ENCODE data around the gene PRKAR2B.

DNA sequence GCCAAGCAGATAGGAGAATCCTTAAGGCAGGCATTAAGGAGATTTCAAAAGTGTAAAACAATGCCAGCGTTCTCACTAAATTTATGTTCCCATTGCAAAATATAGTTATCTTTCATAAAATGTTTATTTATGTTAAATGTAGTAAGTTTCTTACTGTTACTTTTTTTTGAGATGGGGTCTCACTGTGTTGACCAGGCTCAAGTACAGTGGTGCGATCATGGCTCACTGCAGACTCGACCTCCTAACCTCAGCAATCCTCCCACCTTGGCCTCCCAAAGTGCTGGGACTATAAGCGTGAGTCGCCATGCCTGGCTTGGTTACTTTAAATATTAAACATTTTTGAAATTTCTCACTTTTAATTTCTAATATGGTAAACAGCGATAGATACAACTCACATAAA, 31.8 kb upstream of the PRKAR2B start:
- TF ChIP-seq HDGF (IDR thresholded peaks at IDR 0.05; ENCODE audit: borderline replicate concordance): no peak
- no peak for TF ChIP-seq SP1 (IDR thresholded peaks at IDR 0.05)
- no peak for TF ChIP-seq LEF1 (IDR thresholded peaks at IDR 0.05; ENCODE audit: borderline replicate concordance)
- no peak for TF ChIP-seq FOXA1 (IDR thresholded peaks at IDR 0.05)
- no peak for TF ChIP-seq TARDBP (IDR thresholded peaks at IDR 0.05)
- no peak for TF ChIP-seq CTBP1 (IDR thresholded peaks at IDR 0.05; ENCODE audit: borderline replicate concordance)
- TF ChIP-seq ARNT (IDR thresholded peaks at IDR 0.05): no peak
- no peak for TF ChIP-seq ELF4 (IDR thresholded peaks at IDR 0.05)
- TF ChIP-seq, protein P1, sequence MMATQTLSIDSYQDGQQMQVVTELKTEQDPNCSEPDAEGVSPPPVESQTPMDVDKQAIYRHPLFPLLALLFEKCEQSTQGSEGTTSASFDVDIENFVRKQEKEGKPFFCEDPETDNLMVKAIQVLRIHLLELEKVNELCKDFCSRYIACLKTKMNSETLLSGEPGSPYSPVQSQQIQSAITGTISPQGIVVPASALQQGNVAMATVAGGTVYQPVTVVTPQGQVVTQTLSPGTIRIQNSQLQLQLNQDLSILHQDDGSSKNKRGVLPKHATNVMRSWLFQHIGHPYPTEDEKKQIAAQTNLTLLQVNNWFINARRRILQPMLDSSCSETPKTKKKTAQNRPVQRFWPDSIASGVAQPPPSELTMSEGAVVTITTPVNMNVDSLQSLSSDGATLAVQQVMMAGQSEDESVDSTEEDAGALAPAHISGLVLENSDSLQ (IDR thresholded peaks at IDR 0.05): no peak
- no peak for TF ChIP-seq ZNF384 (IDR thresholded peaks at IDR 0.05)

All from HEK293T (cell line).